Cardiac muscle cell (in vitro differentiated cells and primary cell): ENCODE data around the gene NAXE. TPM values are rescaled to one million over a fixed set of nuclear protein-coding genes. Genes with fewer than 3 reads are reported as not detected.

ENCODE experiments used
- DNase-seq, 2 donors: peaks; one replicate each; pipeline versions ENCODE4 v3.0.0 to v3.0.0-alpha.2; 2010 to 2017; ENCODE audit warnings: low read depth in 1 of 2, low spot score in 1 of 2
- H3K27ac ChIP-seq: fragments of 200-600 bp; sonication (generic); 2 replicates; pipeline ENCODE4 v1.5.1; 2016
- H3K27me3 ChIP-seq: fragments of 200-600 bp; sonication (generic); 2 replicates; pipeline ENCODE4 v1.6.0; 2016; ENCODE audit warnings: control low read depth
- H3K36me3 ChIP-seq: fragments of 200-600 bp; sonication (generic); 2 replicates; pipeline ENCODE4 v1.5.1; 2016; ENCODE audit warnings: control low read depth
- H3K4me1 ChIP-seq: fragments of 200-600 bp; sonication (generic); 2 replicates; pipeline ENCODE4 v1.8.1; 2017; ENCODE audit warnings: low read depth, mild to moderate bottlenecking, mixed run types
- H3K4me3 ChIP-seq: fragments of 200-600 bp; sonication (generic); 2 replicates; pipeline ENCODE4 v1.5.1; 2016; ENCODE audit warnings: mild to moderate bottlenecking
- H3K9me3 ChIP-seq: fragments of 200-600 bp; sonication (generic); 2 replicates; pipeline ENCODE4 v1.5.1; 2017; ENCODE audit warnings: low read depth, mild to moderate bottlenecking, control low read depth
- CTCF ChIP-seq: IDR thresholded peaks from 2 replicates; pipeline ENCODE4 v1.5.1; 2012; ENCODE audit warnings: low read depth, mild to moderate bottlenecking, low read length
- polyA plus RNA-seq: library from polyadenylated mRNA; unstranded; fragments of >200 nt; fragmentation: Nextera tagmentation; extraction: Ambion mirVana; gene quantifications from 2 replicates; pipeline ENCODE4 v1.2.1, GENCODE V29; 2016
- total RNA-seq: library from RNA; depleted of rRNA; stranded (reverse); fragments of >200 nt; gene quantifications from 2 replicates; pipeline ENCODE4 v1.2.3, GENCODE V29; 2016

Gene NAXE
- total and polyA plus RNA-seq, 2 experiments from 2014 or later, result 130 to 166 TPM

GRCh38 chr1:156618853-156619581, 27.4 kb downstream of the NAXE start, which contains the start of gene HAPLN2:
Gene HAPLN2, plus strand, starts transcription at chr1:156619415. Its CDS starts 4,076 bp downstream, at chr1:156623491.
- peaks cover 46% of the 10 kb centered on the region for H3K27me3 ChIP-seq
- no peak within 1 kb of the TSS for H3K4me3 ChIP-seq
- H3K27ac ChIP-seq, result no peak within 1 kb of the TSS
- H3K9me3 ChIP-seq, result no peaks in the 10 kb centered on the region
- peak; percentile 57 for TF ChIP-seq CTCF
- H3K36me3 ChIP-seq, result no peaks in the 10 kb centered on the region
- peak in 1 of 2 donors; percentile 53 for DNase-seq
- H3K4me1 ChIP-seq, result peaks cover 20% of the 10 kb centered on the region

GRCh38 chr1:156619582-156619955, 28.0 kb downstream of the NAXE start:
- DNase-seq, result no peak
- no peak for TF ChIP-seq CTCF
- Histone ChIP-seq H3K9me3 (no peaks in the 10 kb centered on the region), H3K27ac (no peak overlapping the region), H3K4me1 (peaks cover 17% of the 10 kb centered on the region), H3K27me3 (peaks cover 51% of the 10 kb centered on the region), H3K4me3 (no peak overlapping the region), H3K36me3 (no peaks in the 10 kb centered on the region)

- Histone ChIP-seq H3K36me3 (no peaks in the 10 kb centered on the region), H3K4me3 (no peak overlapping the region), H3K9me3 (no peaks in the 10 kb centered on the region), H3K4me1 (peaks cover 4% of the 10 kb centered on the region), H3K27me3 (peaks cover 76% of the 10 kb centered on the region), H3K27ac (no peak overlapping the region)
- DNase-seq, result no peak
- TF ChIP-seq CTCF, result no peak
Measured at GRCh38 chr1:156622581-156623297, 31.2 kb downstream of the NAXE start.

GRCh38 chr1:156623946-156624813, 32.6 kb downstream of the NAXE start:
- no peaks in the 10 kb centered on the region for H3K9me3 ChIP-seq
- H3K4me3 ChIP-seq, result peak overlapping the region; percentile 25
- H3K36me3 ChIP-seq, result no peaks in the 10 kb centered on the region
- TF ChIP-seq CTCF, result peak; percentile 49
- no peak overlapping the region for H3K27ac ChIP-seq
- peaks cover 76% of the 10 kb centered on the region for H3K27me3 ChIP-seq
- peak; percentile 59 to 84 for DNase-seq
- H3K4me1 ChIP-seq, result peaks cover 4% of the 10 kb centered on the region

GRCh38 chr1:156624814-156625435, 33.3 kb downstream of the NAXE start:
- Histone ChIP-seq H3K36me3 (no peaks in the 10 kb centered on the region), H3K27me3 (peaks cover 70% of the 10 kb centered on the region), H3K9me3 (no peaks in the 10 kb centered on the region), H3K27ac (no peak overlapping the region), H3K4me1 (peaks cover 4% of the 10 kb centered on the region), H3K4me3 (peak overlapping the region; percentile 25)
- no peak for DNase-seq
- no peak for TF ChIP-seq CTCF
